Endothelial cell (in vitro differentiated cells): ENCODE results near the gene ZSCAN18. TPM values are rescaled to one million over a fixed set of nuclear protein-coding genes. Genes with fewer than 3 reads are reported as not detected.

Experiments used
- DNase-seq: peaks from one replicate; pipeline ENCODE4 v3.0.0; 2021; ENCODE audit warnings: low spot score
- H3K27ac Mint-ChIP-seq: one replicate; pipeline ENCODE4 v1.8.0; 2021; ENCODE audit warnings: mixed read lengths, inconsistent platforms; ENCODE audit not compliant: unreplicated experiment
- H3K27me3 Mint-ChIP-seq: one replicate; pipeline ENCODE4 v1.8.0; 2021; ENCODE audit warnings: mild to moderate bottlenecking, moderate library complexity, mixed read lengths, inconsistent platforms; ENCODE audit not compliant: unreplicated experiment
- H3K36me3 Mint-ChIP-seq: one replicate; pipeline ENCODE4 v1.8.0; 2021; ENCODE audit warnings: mild to moderate bottlenecking, low read depth, mixed read lengths, inconsistent platforms; ENCODE audit not compliant: unreplicated experiment
- H3K4me1 Mint-ChIP-seq: one replicate; pipeline ENCODE4 v1.8.0; 2021; ENCODE audit warnings: mild to moderate bottlenecking, mixed read lengths, inconsistent platforms; ENCODE audit not compliant: unreplicated experiment
- H3K4me3 Mint-ChIP-seq: one replicate; pipeline ENCODE4 v1.8.0; 2021; ENCODE audit warnings: mild to moderate bottlenecking, mixed read lengths, inconsistent platforms; ENCODE audit not compliant: unreplicated experiment
- H3K9me3 Mint-ChIP-seq: one replicate; pipeline ENCODE4 v1.8.0; 2021; ENCODE audit warnings: mixed read lengths, inconsistent platforms; ENCODE audit not compliant: unreplicated experiment
- CTCF ChIP-seq: fragments of 200-600 bp; sonication (generic); IDR thresholded peaks from one replicate; pipeline ENCODE4 v1.5.0; 2021; ENCODE audit warnings: antibody characterized with exemption; ENCODE audit not compliant: unreplicated experiment
- total RNA-seq: library from RNA; stranded (reverse); fragmentation: NEBNext Ultra II Directional; extraction: Animal tissue kit (Norgen Biotek cat#: 25700); gene quantifications from one replicate; pipeline ENCODE4 v1.2.1, GENCODE V29; 2021; ENCODE audit not compliant: unreplicated experiment

Gene ZSCAN18
- total RNA-seq, 1 donor from 2014 or later = 47.7 TPM

DNA sequence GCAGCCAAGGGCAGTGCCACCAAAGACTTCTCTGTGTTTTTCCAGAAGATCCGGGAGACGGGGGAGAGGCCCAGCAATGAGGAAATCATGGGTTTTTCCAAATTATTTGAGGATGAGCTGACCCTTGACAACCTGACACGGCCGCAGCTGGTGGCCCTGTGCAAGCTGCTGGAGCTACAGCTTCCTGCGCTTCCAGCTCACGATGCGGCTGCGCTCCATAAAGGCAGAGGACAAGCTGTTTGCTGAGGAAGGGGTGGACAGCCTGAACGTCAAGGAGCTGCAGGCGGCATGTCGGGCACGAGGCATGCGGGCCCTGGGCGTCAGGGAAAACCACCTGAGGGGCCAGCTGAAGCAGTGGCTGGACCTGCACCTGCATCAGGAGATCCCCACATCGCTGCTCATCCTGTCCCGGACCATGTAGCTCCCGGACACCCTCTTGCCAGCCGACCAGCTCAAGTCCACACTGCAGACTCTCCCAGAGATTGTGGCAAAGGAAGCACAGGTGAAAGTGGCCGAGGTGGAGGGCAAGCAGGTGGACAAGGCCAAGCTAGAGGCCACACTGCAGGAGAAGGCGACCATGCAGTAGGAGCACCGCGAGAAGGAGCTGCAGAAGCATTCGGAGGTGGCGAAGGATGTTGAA lies 52.5 kb downstream of the ZSCAN18 start:
- Mint-ChIP-seq H3K4me3 (no peak overlapping the region), H3K9me3 (peaks cover 54% of the 10 kb centered on the region), H3K36me3 (peaks cover 49% of the 10 kb centered on the region), H3K27ac (no peak overlapping the region), H3K4me1 (no peaks in the 10 kb centered on the region), H3K27me3 (peaks cover 19% of the 10 kb centered on the region)
- no peak for DNase-seq
- no peak for TF ChIP-seq CTCF

- H3K27ac Mint-ChIP-seq = no peak overlapping the region
- DNase-seq = no peak
- H3K27me3 Mint-ChIP-seq = peaks cover 17% of the 10 kb centered on the region
- no peak for TF ChIP-seq CTCF
- H3K9me3 Mint-ChIP-seq = peaks cover 52% of the 10 kb centered on the region
- H3K36me3 Mint-ChIP-seq = peaks cover 48% of the 10 kb centered on the region
- H3K4me1 Mint-ChIP-seq = no peaks in the 10 kb centered on the region
- no peak overlapping the region for H3K4me3 Mint-ChIP-seq
These were observed 53.1 kb downstream of the ZSCAN18 start for GRCh38 chr19:58044886-58045285.

DNA sequence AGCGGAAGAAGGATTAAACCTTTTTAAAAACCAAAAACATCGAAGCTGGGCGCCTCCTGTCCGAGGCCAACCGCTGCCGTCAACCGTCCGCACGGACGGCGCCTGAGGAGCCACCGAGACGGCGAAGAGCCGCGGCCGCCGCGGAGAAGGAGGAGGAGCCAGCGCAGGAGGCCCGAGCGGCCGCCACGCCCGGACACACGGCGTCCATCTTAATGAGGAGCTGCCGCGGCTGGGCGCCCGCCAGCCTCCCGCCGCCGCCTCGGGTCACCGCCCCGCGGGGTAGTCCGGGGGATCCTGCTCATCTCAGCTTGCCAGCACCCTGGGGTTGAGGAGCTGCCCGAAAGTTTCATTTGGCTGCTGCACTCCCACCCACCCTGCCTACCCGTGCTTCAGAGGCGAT lies 53.6 kb downstream of the ZSCAN18 start:
- DNase-seq = no peak
- TF ChIP-seq CTCF = no peak
- Mint-ChIP-seq H3K36me3 (peaks cover 44% of the 10 kb centered on the region), H3K4me3 (no peak overlapping the region), H3K27ac (no peak overlapping the region), H3K4me1 (no peaks in the 10 kb centered on the region), H3K27me3 (peaks cover 17% of the 10 kb centered on the region), H3K9me3 (peaks cover 47% of the 10 kb centered on the region)

GRCh38 chr19:58042495-58043340 lies 55.3 kb downstream of the ZSCAN18 start:
- no peak for TF ChIP-seq CTCF
- no peak for DNase-seq
- H3K4me3 Mint-ChIP-seq = no peak overlapping the region

More at GRCh38 chr19:58042495-58043340, 55.3 kb downstream of the ZSCAN18 start:
- H3K4me1 Mint-ChIP-seq = no peaks in the 10 kb centered on the region
- peaks cover 45% of the 10 kb centered on the region for H3K9me3 Mint-ChIP-seq
- peaks cover 39% of the 10 kb centered on the region for H3K36me3 Mint-ChIP-seq
- no peak overlapping the region for H3K27ac Mint-ChIP-seq
- H3K27me3 Mint-ChIP-seq = peaks cover 14% of the 10 kb centered on the region
